HG02840 (cell line): ENCODE results near the gene TGFBR3.

Experiments
- ATAC-seq: cut with Tn5 transposase; IDR thresholded peaks from one replicate; pipeline ENCODE4 v1.9.1; 2021; ENCODE audit warnings: mild to moderate bottlenecking, moderate library complexity, moderate number of reproducible peaks; ENCODE audit not compliant: unreplicated experiment, low FRiP score

Gene TGFBR3

DNA sequence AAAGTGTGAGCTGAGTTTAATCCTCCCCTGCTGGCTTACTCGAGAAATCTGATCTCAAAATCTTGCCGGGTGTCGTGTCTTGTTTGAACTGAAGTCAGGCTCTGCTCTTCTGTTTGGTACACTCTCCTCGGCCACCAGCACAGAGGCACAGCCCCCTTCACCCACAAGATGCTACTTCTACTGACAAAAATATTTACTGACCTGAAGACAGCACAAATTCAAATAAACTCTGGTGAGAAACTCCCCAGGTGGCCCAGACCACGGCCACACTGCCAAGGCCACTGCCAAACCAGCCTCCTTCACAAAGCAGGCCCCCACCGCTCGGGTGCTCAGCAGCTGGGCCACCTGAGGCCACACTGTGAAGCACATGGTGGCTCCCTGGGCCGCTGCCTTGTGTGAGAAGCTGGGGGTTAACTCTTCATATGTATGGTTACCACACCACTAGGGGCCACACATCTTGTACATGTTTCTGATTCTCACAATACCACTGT, 80.6 kb downstream of the TGFBR3 start:
- ATAC-seq = no peak

DNA sequence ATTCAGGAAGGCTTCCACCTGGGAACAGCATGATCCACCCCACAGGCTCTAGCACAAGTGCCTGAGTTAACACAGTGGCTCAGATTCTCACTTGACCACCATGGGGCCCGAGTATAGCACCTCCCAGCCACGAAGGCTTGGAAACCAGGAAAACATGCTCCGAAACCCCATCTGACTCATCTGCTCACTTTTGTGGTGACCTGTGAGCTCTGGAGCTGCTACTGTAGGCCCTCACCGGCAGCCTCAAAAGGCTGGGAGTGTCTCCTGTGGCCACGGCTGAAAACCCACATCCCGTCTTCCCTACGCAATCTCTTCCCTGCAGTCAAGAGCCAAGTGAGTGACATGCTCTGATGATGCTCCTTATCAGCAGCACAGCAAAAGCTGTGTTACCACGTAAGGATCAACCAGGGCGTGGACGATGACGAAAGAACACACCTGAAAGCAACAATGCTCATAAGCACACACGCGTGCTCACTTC, 81.4 kb downstream of the TGFBR3 start:
- no peak for ATAC-seq

DNA sequence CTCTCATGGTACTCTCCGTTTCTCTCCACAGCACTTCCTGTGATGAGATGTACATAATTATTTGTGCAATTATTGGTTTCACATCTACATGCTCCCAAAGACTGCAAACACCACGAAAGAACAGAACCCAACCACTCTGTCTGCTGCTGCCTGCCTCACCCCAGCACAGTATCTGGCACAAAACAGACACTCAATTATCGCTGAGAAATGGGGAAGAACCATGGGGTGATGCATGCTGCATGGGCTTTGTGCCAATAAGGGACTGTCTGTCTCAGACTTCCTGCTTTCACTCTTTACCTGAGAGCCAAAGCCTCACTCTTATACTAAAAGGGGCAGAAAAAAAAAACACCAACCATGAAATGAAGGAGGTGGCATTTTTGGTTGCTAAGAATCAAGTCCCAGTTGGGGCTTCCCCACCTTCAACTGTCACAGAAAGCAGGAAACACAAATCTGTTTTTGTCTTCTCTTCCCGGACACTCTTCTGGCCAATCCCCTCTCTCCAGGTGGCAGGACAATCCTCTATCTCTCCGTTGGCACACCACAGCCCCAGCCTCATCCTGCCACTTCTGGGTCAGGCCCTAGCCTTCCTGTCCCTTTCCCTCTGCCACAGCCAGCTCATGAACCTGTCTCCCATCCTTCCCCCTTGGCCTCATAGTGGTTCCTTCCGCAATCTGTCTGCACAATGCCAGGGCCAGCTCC, 82.0 kb downstream of the TGFBR3 start:
- peak; percentile 71 for ATAC-seq

DNA sequence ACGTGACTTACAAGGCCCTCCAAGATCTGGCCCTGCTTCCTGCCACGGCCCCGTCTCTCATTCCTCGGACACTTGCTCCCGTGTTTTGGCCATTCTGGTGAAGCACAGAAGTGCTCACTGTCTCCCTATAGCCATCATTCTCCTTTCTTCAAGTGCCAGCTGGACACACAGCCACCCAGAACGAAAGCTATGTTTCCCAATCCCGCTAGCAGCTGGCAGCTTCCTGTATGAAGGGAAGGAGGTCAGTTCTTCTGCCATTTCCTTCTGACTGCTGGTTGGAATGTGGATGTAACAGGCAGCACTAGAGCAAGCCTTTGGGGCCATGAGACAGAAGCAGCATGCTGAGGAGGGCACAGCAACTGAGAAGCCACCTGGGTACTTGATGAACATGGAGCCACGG, 82.8 kb downstream of the TGFBR3 start:
- ATAC-seq = no peak

DNA sequence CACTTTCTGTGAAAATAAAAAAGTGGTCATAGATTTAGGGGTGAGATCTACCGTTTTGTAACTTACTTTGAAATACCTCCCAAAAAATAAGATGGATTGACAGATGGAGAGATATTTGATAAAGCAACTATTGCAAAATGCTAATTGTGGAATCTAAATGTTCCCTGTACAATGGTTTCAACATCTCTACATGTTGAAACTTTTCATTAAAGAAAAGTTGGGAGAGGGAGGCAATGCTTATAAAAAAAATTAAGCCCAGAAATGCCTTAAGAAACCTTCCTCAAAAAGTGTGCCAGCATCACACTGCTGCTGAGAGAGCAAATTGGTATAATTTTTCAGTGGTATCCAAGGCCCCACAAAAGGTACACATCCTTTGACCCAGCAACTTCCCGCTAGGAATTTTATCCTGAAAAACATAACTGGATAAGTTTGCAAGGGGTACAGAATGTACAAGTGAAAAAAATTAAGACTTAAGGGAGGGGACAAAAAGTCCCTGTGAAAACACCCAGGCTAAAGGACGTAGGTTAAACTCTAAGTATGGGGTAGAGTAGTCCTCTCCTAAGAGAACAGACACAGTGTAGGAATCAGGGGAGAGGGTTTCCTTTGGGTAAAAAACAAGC, 84.3 kb downstream of the TGFBR3 start:
- ATAC-seq = no peak

DNA sequence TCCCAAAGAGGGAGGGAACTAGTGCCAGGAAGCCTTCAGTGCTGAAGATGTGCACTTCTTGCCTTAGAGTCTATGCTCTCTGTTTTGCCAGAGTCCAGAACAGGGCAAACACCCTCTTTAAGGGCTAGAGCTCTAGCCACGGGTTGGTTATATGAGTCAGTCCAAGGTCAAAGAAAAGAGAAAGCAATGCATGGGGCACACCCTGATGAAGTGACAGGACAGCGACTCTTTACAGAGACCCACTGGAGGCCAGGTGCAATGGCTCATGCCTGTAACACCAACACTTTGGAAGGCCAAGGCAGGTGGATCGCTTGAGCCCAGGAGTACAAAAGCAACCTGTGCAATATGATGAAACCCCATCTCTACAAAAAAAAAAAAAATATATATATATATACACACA, 86.1 kb downstream of the TGFBR3 start:
- no peak for ATAC-seq

DNA sequence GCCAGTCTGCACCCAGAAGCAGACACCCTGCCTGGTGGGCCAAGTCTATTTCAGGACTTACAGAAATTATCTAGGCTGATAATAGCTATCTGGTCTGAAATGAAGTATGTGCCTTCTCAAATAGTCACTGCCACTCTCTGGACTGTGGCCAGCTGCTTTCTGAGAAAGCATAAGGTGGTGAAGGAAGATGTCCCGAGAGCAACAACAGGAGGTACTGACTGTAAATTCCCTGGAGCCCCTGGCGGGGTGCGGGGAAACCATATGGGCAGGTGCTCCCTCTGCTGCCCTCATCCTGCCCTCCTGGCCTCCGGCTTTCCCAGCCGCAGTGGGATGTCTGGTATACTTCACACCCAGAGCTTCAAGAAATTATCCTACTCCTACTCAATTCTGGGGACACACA, 86.8 kb downstream of the TGFBR3 start:
- ATAC-seq = no peak

DNA sequence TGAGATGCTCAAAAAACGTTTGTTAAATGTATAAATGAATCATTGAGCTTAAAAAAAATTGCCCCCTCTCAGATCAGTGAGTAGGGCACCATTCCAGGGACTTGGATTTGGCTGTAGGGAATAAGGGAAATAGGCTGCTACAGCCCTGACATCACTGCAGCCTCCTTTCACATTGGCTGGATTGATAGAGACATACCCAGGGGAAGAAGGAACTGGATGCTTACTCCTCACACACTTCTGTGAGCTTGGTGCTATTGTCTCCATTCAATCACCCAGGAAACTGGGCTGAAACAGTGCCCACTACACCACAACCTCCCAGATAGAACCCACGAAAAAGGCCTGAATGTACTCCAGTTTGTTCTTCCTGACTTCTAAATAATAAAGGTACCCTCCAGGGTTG, 87.2 kb downstream of the TGFBR3 start:
- ATAC-seq = no peak

DNA sequence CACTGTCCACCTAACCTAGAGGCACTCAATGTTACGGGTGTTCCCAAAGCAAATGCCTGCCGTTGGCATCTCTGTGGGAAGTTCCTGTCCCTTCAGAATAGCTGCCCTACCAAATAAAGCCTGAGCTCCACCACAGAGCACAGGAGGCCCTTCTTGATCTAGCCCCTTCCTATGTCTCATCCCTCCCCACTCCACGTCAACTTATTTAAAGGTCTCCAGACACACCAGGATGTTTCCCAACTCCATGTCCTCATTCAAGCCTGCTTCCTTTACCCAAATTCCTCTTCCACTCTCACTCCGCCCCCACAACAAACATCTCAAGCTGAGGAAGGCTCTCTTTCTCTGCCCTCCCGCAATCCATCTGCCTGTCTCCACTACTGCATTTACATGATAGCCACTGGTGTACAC, 87.7 kb downstream of the TGFBR3 start:
- no peak for ATAC-seq

DNA sequence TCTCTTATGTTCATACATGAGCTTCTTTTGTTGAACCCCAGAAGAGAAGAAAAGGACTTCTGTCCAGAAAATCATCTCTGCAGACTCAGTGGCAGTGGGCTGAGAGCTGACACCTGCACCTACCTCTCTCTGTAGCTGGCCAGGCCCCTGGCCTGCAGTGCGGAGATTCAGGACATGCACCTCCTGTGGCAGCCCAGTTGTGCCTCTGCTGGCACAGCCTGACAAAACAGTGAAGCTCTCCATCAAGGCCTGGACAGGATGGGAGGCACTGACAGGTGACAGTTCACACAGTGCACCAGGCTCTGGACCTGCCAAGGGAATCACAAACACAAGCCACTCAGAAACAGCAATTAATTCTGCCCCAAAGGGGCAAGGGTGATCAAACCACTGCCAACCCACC, 88.8 kb downstream of the TGFBR3 start:
- ATAC-seq = no peak

DNA sequence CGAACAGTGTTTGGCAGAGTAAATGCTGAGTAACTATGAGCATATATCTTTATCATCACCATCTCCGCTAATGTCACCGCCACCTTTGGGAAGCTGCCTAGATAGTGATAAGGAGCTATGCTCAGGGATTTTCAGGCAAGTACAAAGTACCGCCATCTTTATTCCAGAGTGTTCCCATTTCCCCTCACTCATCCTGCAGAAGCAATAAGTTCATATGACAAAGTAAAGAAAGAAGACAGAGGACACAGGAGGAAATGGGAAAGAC, 89.6 kb downstream of the TGFBR3 start:
- ATAC-seq = no peak

DNA sequence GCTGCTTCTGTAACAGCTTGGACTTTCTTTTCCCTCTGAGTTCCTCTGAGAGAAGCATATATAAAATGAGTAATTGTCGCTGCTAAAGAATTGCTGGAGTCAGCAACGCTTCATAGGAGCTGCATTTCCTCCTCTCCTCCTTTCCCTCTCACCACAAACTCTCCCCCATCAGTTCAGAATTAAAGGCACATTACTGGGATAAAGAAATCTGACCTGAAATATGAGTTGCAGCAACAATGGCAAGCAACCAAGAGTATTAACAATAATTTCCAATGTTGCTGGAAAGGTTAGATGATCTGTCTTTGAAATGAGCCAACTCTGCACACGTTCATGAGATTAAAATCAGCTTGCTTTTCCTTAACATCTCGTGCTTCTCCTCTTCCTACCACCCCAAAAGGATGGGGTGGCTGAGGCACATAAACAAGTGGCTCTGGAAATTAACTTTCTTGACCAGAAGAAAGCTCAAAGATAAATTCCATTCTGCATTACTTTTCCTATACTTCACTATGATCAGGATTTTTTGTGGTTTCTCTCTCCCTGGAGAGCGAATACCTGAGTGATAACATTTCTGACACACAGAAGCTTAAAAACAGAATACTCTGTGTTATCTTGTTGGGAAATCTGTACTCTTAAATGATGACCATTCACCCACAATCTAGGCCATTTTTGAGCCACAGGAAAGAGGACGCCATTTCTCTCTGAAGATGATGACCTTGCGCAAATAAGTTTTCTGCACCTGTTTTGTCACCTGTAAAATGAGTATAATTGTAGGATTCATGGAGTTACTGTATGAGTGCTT, 90.2 kb downstream of the TGFBR3 start:
- ATAC-seq = no peak

DNA sequence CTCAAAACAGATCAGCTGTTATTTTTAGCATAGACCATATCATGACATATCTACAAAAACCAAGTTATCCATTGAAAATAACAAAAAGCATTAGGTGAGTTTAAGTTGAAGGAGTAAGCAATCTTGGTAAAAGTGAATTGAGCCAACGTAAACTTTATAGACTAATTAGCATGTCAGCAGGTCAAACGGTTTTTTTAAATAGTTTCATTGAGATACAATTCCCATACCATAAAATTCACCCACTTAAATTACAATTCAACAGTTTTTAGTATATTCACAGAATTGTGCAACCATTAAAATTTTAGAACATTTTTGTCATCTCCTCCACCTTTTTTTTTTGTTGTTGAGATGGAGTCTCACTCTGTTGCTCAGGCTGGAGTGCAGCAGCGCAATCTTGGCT, 92.1 kb downstream of the TGFBR3 start:
- ATAC-seq = no peak

DNA sequence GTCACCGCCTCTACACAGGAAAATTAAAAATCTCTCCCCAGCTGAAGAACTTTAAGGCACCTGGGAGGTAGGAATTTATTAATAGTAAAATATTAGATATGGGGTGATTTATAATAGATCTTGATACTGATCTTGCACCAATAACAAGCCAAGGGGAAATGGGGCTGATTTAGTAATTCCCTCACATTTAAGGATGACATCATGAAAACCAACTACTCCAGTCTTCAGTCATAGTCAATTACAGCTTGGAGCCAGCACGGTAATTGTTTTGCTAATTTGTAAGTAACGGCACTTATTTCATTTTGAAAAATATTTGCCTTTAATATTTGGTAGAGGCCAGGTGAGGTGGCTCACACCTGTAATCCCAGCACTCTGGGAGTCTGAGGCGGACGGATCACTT, 92.8 kb downstream of the TGFBR3 start:
- ATAC-seq = no peak

DNA sequence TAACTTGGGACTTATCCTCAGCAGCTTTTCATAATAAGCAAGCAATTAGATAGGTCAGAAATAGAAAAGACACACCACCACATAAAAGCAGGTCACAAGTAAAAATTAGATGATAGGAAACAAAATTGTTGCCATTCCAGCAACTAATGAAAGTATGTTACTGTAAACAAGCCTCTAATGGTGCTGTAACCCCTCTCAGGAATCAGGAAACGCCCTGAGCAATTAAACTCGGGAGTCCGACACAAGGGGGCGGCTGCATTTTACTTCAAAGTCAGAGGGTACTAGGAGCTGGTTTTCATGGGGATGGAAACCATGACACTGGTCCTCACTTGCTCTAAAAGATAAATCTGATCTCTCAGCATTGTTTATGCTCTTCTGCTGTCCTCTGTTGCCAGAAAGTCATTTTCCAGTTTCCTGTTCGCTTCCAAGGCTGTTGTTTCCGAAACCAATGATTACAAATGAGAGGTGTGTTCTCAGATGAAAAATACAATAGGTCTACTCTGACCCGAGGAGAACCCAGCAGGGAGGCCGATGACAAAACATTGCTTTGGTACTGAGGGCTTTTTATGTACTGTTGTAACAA, 93.4 kb downstream of the TGFBR3 start:
- ATAC-seq = no peak

DNA sequence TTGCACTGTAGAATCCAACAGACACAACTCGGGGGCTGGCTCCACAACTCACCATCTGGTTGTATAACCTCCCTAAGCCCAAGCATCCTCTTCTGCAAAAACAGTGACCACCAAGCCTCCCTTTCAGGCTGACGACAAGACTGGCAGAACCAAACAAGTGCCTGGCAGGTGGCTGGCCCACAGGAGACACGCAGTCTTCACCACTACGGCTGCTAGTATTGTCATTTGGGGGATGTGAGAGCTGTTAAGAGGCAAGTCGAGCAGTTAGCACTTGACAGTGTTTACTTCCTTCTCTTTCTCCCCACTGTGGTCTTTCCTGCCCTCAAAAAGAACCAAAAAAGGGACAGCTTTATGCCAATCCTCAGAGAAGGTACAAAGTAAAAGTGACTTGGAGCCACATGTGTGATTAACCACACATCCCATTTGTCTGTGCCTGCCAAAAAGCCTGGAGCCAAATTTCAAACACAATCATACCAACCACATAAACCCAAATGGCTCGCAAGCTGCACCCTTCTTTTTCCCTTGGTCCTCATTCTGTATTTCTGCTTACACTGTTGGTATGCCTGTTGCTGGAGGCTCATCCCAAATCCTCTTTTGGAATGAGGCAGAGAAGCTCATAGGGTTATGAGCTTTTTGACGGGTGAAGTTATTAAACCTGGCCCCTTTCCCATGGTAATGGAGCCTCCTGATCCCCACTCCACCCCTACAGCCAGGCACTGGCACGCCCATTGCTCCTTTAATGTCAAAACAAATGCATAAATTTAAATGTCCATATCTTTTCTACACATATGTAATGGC, 94.1 kb downstream of the TGFBR3 start:
- no peak for ATAC-seq

DNA sequence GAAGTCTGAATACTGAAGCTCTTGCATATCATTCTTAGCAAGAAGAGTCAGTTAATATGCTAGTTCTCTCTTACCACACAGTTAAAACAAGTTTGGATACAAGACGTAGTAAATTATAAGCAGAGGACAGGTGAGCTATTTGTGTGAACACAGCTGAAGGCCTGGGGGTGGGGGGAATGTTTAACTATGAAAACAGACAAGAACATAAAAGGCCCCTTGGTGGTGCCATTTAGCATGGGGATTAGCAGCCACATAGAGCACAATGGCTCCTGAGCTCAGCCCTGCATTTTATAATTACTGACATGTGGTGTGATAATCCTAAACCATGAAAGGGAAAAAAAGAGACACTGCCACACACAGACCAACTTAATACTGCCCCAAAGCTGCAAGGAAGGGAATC, 94.8 kb downstream of the TGFBR3 start:
- no peak for ATAC-seq

DNA sequence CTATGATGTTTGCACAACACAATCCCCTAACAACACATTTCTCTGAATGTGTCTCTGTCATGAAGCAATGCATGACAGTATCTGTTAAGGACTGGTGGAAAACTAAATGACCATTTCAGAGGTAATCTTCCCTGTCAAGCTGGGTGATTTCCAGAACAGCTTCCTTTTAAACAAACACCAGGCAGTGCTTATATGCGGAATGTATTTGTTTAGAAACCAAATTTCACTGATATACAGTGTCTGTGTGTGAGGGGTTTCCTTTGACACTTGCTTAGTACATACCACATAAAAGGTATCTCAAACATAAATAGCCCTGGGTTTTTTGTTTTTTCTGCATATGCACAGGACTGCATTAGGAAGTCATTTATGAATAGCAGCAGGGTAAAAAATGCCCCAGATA, 95.6 kb downstream of the TGFBR3 start:
- no peak for ATAC-seq

DNA sequence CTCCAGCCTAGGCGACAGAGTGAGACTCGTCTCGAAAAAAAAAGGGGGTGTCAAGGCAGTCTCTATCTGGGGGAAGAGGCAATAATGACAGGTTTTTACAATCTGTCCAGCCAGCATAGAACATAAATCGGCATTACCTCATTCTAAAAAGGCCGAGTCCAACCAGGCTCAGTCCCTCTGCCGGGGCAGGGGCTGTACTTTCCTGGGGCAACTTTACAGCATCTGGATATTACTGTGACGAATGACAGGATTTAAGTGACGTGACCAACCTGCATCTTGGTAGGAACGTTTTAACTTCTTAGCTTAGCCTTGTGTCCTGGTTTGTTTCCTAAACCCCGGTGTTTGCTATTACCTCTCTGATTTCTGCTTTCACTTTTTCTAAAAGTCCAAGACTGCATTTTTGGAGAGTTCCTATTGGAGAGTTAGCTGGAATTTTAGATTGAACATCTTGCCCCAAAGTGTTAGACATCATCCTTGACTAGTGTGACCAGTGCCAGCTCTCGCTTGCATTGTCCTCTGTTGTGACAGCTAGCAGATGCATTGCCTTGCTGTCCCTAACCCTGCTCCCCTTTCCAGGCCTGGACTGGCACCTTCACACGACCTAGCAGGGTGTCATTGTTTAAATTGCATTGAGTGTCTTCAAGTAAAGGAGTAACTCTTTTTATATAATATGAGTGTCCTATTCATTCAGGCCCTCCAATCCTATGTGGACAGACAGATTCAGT, 96.5 kb downstream of the TGFBR3 start:
- no peak for ATAC-seq

DNA sequence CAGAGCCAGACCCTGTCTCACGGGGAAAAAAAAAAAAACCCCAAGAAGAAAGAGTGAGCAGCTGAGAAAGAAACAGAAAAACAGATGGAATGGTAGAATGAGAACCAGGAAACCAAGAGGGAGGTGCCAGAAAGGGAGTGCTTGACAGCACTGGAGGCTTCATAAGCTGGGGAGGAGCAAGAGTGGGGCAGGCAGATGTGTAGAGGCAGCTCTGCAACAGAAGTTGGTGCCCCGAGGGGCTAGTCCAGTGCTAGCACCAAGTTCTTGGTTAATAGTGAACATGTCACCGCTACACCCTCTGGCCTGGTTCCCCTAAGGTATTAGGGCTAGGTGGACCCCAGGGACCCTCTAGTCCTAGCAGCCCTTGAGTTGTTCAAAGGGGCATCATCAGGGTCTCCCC, 98.0 kb downstream of the TGFBR3 start:
- ATAC-seq = no peak
